ENCODE measurements around the gene EVI2B. TPM values are rescaled to one million over a fixed set of nuclear protein-coding genes. Genes with fewer than 3 reads are reported as not detected.
"Not testable (repeated sequence)": the region's sequence is repeated elsewhere in the genome, so short reads cannot be mapped to it uniquely, and the experiment has no call there.

EVI2B gene
- polyA plus RNA-seq, 2 donors = 1.8 TPM

GRCh38 chr17:31312223-31312622, 1.6 kb downstream of the EVI2B start:
- WGBS, 2 donors = 73 to 74% methylated on average over 6 to 7 of the region's 7 CpGs
- H3K27ac ChIP-seq (ENCODE audit: low read depth in 2 of 2, low read length in 1 of 2); H3K4me3 ChIP-seq (ENCODE audit: low read depth in 1 of 2, low read length in 2 of 2); H3K9me3 ChIP-seq (ENCODE audit: control insufficient read depth in 2 of 2, insufficient read depth in 1 of 2, low read depth in 1 of 2, low read length in 1 of 2); H3K36me3 ChIP-seq (ENCODE audit: control insufficient read depth in 2 of 2, insufficient read depth in 2 of 2, low read length in 1 of 2); H3K4me1 ChIP-seq (ENCODE audit: control insufficient read depth in 2 of 2, insufficient read depth in 2 of 2, low read length in 1 of 2); H3K27me3 ChIP-seq (ENCODE audit: control insufficient read depth in 1 of 2, insufficient read depth in 2 of 2, low read length in 2 of 2): not testable (repeated sequence)

- Histone ChIP-seq H3K4me1 (ENCODE audit: control insufficient read depth in 2 of 2, insufficient read depth in 2 of 2, low read length in 1 of 2) (no peaks in the 10 kb centered on the region), H3K27me3 (ENCODE audit: control insufficient read depth in 1 of 2, insufficient read depth in 2 of 2, low read length in 2 of 2) (no peaks in the 10 kb centered on the region), H3K4me3 (ENCODE audit: low read depth in 1 of 2, low read length in 2 of 2) (no peak overlapping the region), H3K9me3 (ENCODE audit: control insufficient read depth in 2 of 2, insufficient read depth in 1 of 2, low read depth in 1 of 2, low read length in 1 of 2) (no peaks in the 10 kb centered on the region), H3K27ac (ENCODE audit: low read depth in 2 of 2, low read length in 1 of 2) (no peak overlapping the region), H3K36me3 (ENCODE audit: control insufficient read depth in 2 of 2, insufficient read depth in 2 of 2, low read length in 1 of 2) (peaks cover 0 to 2% of the 10 kb centered on the region in 2 donors)
- 78 to 84% methylated on average over 3 of the region's 3 CpGs for WGBS, 2 donors
These were observed 2.3 kb downstream of the EVI2B start for GRCh38 chr17:31311526-31311925.

- Histone ChIP-seq H3K36me3 (ENCODE audit: control insufficient read depth in 2 of 2, insufficient read depth in 2 of 2, low read length in 1 of 2) (peaks cover 0 to under 1% of the 10 kb centered on the region in 2 donors), H3K27me3 (ENCODE audit: control insufficient read depth in 1 of 2, insufficient read depth in 2 of 2, low read length in 2 of 2) (no peaks in the 10 kb centered on the region), H3K4me3 (ENCODE audit: low read depth in 1 of 2, low read length in 2 of 2) (no peak overlapping the region), H3K4me1 (ENCODE audit: control insufficient read depth in 2 of 2, insufficient read depth in 2 of 2, low read length in 1 of 2) (no peaks in the 10 kb centered on the region), H3K9me3 (ENCODE audit: control insufficient read depth in 2 of 2, insufficient read depth in 1 of 2, low read depth in 1 of 2, low read length in 1 of 2) (no peaks in the 10 kb centered on the region), H3K27ac (ENCODE audit: low read depth in 2 of 2, low read length in 1 of 2) (no peak overlapping the region)
- WGBS, 2 donors = 69 to 76% methylated on average over 7 of the region's 7 CpGs
These were observed 3.0 kb downstream of the EVI2B start for GRCh38 chr17:31310886-31311285.

- H3K36me3 ChIP-seq (ENCODE audit: control insufficient read depth in 2 of 2, insufficient read depth in 2 of 2, low read length in 1 of 2) = no peaks in the 10 kb centered on the region
- peak overlapping the region in 1 of 2 donors; percentile 12 for H3K4me3 ChIP-seq (ENCODE audit: low read depth in 1 of 2, low read length in 2 of 2)
- no peaks in the 10 kb centered on the region for H3K27me3 ChIP-seq (ENCODE audit: control insufficient read depth in 1 of 2, insufficient read depth in 2 of 2, low read length in 2 of 2)
- H3K4me1 ChIP-seq (ENCODE audit: control insufficient read depth in 2 of 2, insufficient read depth in 2 of 2, low read length in 1 of 2) = no peaks in the 10 kb centered on the region
- H3K27ac ChIP-seq (ENCODE audit: low read depth in 2 of 2, low read length in 1 of 2) = no peak overlapping the region
- no peaks in the 10 kb centered on the region for H3K9me3 ChIP-seq (ENCODE audit: control insufficient read depth in 2 of 2, insufficient read depth in 1 of 2, low read depth in 1 of 2, low read length in 1 of 2)
- 48 to 49% methylated on average over 2 of the region's 2 CpGs for WGBS, 2 donors
These were observed 3.6 kb downstream of the EVI2B start for GRCh38 chr17:31310260-31310659.

GRCh38 chr17:31309556-31309955, 4.3 kb downstream of the EVI2B start:
- 74 to 77% methylated on average over 2 of the region's 2 CpGs for WGBS, 2 donors
- no peaks in the 10 kb centered on the region for H3K27me3 ChIP-seq (ENCODE audit: control insufficient read depth in 1 of 2, insufficient read depth in 2 of 2, low read length in 2 of 2)
- H3K4me1 ChIP-seq (ENCODE audit: control insufficient read depth in 2 of 2, insufficient read depth in 2 of 2, low read length in 1 of 2) = no peaks in the 10 kb centered on the region
- H3K9me3 ChIP-seq (ENCODE audit: control insufficient read depth in 2 of 2, insufficient read depth in 1 of 2, low read depth in 1 of 2, low read length in 1 of 2) = no peaks in the 10 kb centered on the region
- H3K36me3 ChIP-seq (ENCODE audit: control insufficient read depth in 2 of 2, insufficient read depth in 2 of 2, low read length in 1 of 2) = peaks cover 0 to 2% of the 10 kb centered on the region in 2 donors
- H3K4me3 ChIP-seq (ENCODE audit: low read depth in 1 of 2, low read length in 2 of 2) = no peak overlapping the region
- H3K27ac ChIP-seq (ENCODE audit: low read depth in 2 of 2, low read length in 1 of 2) = no peak overlapping the region

- Histone ChIP-seq H3K27me3 (ENCODE audit: control insufficient read depth in 1 of 2, insufficient read depth in 2 of 2, low read length in 2 of 2) (no peaks in the 10 kb centered on the region), H3K9me3 (ENCODE audit: control insufficient read depth in 2 of 2, insufficient read depth in 1 of 2, low read depth in 1 of 2, low read length in 1 of 2) (no peaks in the 10 kb centered on the region), H3K27ac (ENCODE audit: low read depth in 2 of 2, low read length in 1 of 2) (no peak overlapping the region), H3K4me1 (ENCODE audit: control insufficient read depth in 2 of 2, insufficient read depth in 2 of 2, low read length in 1 of 2) (no peaks in the 10 kb centered on the region), H3K4me3 (ENCODE audit: low read depth in 1 of 2, low read length in 2 of 2) (no peak overlapping the region), H3K36me3 (ENCODE audit: control insufficient read depth in 2 of 2, insufficient read depth in 2 of 2, low read length in 1 of 2) (peaks cover 0 to 2% of the 10 kb centered on the region in 2 donors)
- 72 to 77% methylated on average over 5 of the region's 5 CpGs for WGBS, 2 donors
These were observed 5.2 kb downstream of the EVI2B start for GRCh38 chr17:31308372-31309334.

- WGBS, 2 donors = 76 to 82% methylated on average over 1 of the region's 1 CpG
- Histone ChIP-seq H3K36me3 (ENCODE audit: control insufficient read depth in 2 of 2, insufficient read depth in 2 of 2, low read length in 1 of 2) (peaks cover 0 to 2% of the 10 kb centered on the region in 2 donors), H3K9me3 (ENCODE audit: control insufficient read depth in 2 of 2, insufficient read depth in 1 of 2, low read depth in 1 of 2, low read length in 1 of 2) (no peaks in the 10 kb centered on the region), H3K27ac (ENCODE audit: low read depth in 2 of 2, low read length in 1 of 2) (no peak overlapping the region), H3K4me1 (ENCODE audit: control insufficient read depth in 2 of 2, insufficient read depth in 2 of 2, low read length in 1 of 2) (no peaks in the 10 kb centered on the region), H3K27me3 (ENCODE audit: control insufficient read depth in 1 of 2, insufficient read depth in 2 of 2, low read length in 2 of 2) (no peaks in the 10 kb centered on the region), H3K4me3 (ENCODE audit: low read depth in 1 of 2, low read length in 2 of 2) (no peak overlapping the region)
These were observed 6.2 kb downstream of the EVI2B start for GRCh38 chr17:31307640-31308039.

- Histone ChIP-seq H3K27ac (ENCODE audit: low read depth in 2 of 2, low read length in 1 of 2) (no peak overlapping the region), H3K27me3 (ENCODE audit: control insufficient read depth in 1 of 2, insufficient read depth in 2 of 2, low read length in 2 of 2) (no peaks in the 10 kb centered on the region), H3K4me1 (ENCODE audit: control insufficient read depth in 2 of 2, insufficient read depth in 2 of 2, low read length in 1 of 2) (no peaks in the 10 kb centered on the region), H3K36me3 (ENCODE audit: control insufficient read depth in 2 of 2, insufficient read depth in 2 of 2, low read length in 1 of 2) (no peaks in the 10 kb centered on the region), H3K9me3 (ENCODE audit: control insufficient read depth in 2 of 2, insufficient read depth in 1 of 2, low read depth in 1 of 2, low read length in 1 of 2) (no peaks in the 10 kb centered on the region), H3K4me3 (ENCODE audit: low read depth in 1 of 2, low read length in 2 of 2) (no peak overlapping the region)
These were observed 14.2 kb downstream of the EVI2B start for GRCh38 chr17:31299624-31300023.

GRCh38 chr17:31297090-31297489, 16.8 kb downstream of the EVI2B start, which contains the start of gene OMG:
OMG (minus strand) TSS chr17:31297239; CDS start chr17:31296331, 908 bp downstream.
- WGBS, 2 donors = 90 to 92% methylated on average over 7 of the region's 7 CpGs
- Histone ChIP-seq H3K9me3 (ENCODE audit: control insufficient read depth in 2 of 2, insufficient read depth in 1 of 2, low read depth in 1 of 2, low read length in 1 of 2) (no peaks in the 10 kb centered on the region), H3K4me3 (ENCODE audit: low read depth in 1 of 2, low read length in 2 of 2) (no peak within 1 kb of the TSS), H3K36me3 (ENCODE audit: control insufficient read depth in 2 of 2, insufficient read depth in 2 of 2, low read length in 1 of 2) (no peaks in the 10 kb centered on the region), H3K4me1 (ENCODE audit: control insufficient read depth in 2 of 2, insufficient read depth in 2 of 2, low read length in 1 of 2) (no peaks in the 10 kb centered on the region), H3K27me3 (ENCODE audit: control insufficient read depth in 1 of 2, insufficient read depth in 2 of 2, low read length in 2 of 2) (no peaks in the 10 kb centered on the region), H3K27ac (ENCODE audit: low read depth in 2 of 2, low read length in 1 of 2) (no peak within 1 kb of the TSS)

- no peak overlapping the region for H3K27ac ChIP-seq (ENCODE audit: low read depth in 2 of 2, low read length in 1 of 2)
- H3K4me3 ChIP-seq (ENCODE audit: low read depth in 1 of 2, low read length in 2 of 2) = no peak overlapping the region
- H3K27me3 ChIP-seq (ENCODE audit: control insufficient read depth in 1 of 2, insufficient read depth in 2 of 2, low read length in 2 of 2) = no peaks in the 10 kb centered on the region
- H3K36me3 ChIP-seq (ENCODE audit: control insufficient read depth in 2 of 2, insufficient read depth in 2 of 2, low read length in 1 of 2) = no peaks in the 10 kb centered on the region
- no peaks in the 10 kb centered on the region for H3K9me3 ChIP-seq (ENCODE audit: control insufficient read depth in 2 of 2, insufficient read depth in 1 of 2, low read depth in 1 of 2, low read length in 1 of 2)
- WGBS, 2 donors = 86 to 92% methylated on average over 2 of the region's 2 CpGs
- no peaks in the 10 kb centered on the region for H3K4me1 ChIP-seq (ENCODE audit: control insufficient read depth in 2 of 2, insufficient read depth in 2 of 2, low read length in 1 of 2)
These were observed 17.7 kb downstream of the EVI2B start for GRCh38 chr17:31296142-31296541.

Measured in esophagus (tissue), 2 donors.